Measurements from ENCODE around the gene PCSK2. TPM values are rescaled to one million over a fixed set of nuclear protein-coding genes. Genes with fewer than 3 reads are reported as not detected.

PCSK2 gene
- total RNA-seq, 1 donor from 2014 or later: 1.0 TPM

DNA sequence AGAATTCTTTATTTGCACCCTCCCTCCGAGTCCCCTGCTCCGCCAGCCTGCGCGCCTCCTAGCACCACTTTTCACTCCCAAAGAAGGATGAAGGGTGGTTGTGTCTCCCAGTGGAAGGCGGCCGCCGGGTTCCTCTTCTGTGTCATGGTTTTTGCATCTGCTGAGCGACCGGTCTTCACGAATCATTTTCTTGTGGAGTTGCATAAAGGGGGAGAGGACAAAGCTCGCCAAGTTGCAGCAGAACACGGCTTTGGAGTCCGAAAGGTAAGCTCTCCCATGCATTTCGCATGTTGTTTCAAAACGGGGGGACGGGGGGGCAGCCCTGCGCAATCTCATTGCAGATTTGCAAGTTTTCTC, 357 bp downstream of the PCSK2 start:
- no peaks in the 10 kb centered on the region for H3K9me3 Mint-ChIP-seq (ENCODE audit: unreplicated experiment)
- peak; percentile 12 for DNase-seq (ENCODE audit: low spot score)
- TF ChIP-seq, protein P1, sequence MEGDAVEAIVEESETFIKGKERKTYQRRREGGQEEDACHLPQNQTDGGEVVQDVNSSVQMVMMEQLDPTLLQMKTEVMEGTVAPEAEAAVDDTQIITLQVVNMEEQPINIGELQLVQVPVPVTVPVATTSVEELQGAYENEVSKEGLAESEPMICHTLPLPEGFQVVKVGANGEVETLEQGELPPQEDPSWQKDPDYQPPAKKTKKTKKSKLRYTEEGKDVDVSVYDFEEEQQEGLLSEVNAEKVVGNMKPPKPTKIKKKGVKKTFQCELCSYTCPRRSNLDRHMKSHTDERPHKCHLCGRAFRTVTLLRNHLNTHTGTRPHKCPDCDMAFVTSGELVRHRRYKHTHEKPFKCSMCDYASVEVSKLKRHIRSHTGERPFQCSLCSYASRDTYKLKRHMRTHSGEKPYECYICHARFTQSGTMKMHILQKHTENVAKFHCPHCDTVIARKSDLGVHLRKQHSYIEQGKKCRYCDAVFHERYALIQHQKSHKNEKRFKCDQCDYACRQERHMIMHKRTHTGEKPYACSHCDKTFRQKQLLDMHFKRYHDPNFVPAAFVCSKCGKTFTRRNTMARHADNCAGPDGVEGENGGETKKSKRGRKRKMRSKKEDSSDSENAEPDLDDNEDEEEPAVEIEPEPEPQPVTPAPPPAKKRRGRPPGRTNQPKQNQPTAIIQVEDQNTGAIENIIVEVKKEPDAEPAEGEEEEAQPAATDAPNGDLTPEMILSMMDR (IDR thresholded peaks at IDR 0.05; ENCODE audit: unreplicated experiment): no peak
- peak overlapping the region; percentile 88 for H3K4me3 Mint-ChIP-seq (ENCODE audit: unreplicated experiment)
- H3K36me3 Mint-ChIP-seq (ENCODE audit: low read depth, unreplicated experiment): no peaks in the 10 kb centered on the region
- no peak overlapping the region for H3K27ac Mint-ChIP-seq (ENCODE audit: unreplicated experiment)
- H3K27me3 Mint-ChIP-seq (ENCODE audit: unreplicated experiment): peaks cover 11% of the 10 kb centered on the region
- H3K4me1 Mint-ChIP-seq (ENCODE audit: unreplicated experiment): peaks cover 23% of the 10 kb centered on the region

DNA sequence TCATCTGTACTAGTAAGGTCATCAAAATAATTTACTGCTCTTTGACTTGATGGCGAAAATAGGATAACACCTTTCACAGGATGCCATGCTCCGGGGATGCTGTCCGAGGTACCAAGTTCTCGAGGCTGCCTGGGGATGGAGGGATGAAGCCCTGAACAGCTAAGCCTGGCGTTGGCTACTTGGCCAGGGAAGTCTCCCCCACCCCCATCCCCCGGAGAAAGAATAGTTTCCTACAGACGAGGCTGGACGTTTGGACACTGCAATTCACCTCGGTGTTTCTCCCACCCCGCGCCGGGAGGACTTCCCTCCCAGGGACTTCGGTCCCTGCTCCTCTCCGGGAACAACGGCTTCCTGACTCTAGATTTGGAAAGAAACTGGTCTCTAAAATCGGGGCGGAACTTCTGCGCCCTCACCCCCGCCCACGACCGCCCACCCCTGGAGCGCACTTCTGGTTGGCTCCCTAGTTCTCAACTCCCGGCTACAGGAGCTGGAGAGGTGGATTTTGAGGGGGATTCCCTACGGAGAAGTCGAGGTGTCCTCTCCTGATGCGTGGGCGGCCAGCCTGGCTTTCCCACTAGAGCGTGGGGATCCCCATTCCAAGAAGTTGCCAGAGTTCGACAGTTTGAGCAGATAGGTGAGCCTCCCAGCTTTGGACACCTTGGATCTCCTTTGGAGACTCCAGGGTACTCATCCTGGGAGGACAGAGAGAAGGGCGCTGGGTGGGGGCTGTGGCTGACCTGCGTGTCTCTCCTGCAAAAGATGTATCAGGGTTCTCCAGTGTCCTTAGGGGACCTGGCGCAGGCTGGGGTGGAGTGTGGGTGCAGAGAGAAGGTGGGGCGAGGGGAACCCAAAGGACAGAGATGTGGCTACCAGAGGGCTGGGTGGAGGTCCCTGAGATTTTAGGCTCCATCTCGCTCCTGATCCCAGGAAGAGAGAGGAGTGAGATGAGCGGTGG, 1.1 kb downstream of the PCSK2 start:
- TF ChIP-seq, protein P1 (IDR thresholded peaks at IDR 0.05; ENCODE audit: unreplicated experiment): no peak
- Mint-ChIP-seq H3K27me3 (ENCODE audit: unreplicated experiment) (peaks cover 11% of the 10 kb centered on the region), H3K36me3 (ENCODE audit: low read depth, unreplicated experiment) (no peaks in the 10 kb centered on the region), H3K4me1 (ENCODE audit: unreplicated experiment) (peaks cover 23% of the 10 kb centered on the region), H3K4me3 (ENCODE audit: unreplicated experiment) (peak overlapping the region; percentile 54), H3K9me3 (ENCODE audit: unreplicated experiment) (no peaks in the 10 kb centered on the region), H3K27ac (ENCODE audit: unreplicated experiment) (no peak overlapping the region)
- peak; percentile 41 for DNase-seq (ENCODE audit: low spot score)

DNA sequence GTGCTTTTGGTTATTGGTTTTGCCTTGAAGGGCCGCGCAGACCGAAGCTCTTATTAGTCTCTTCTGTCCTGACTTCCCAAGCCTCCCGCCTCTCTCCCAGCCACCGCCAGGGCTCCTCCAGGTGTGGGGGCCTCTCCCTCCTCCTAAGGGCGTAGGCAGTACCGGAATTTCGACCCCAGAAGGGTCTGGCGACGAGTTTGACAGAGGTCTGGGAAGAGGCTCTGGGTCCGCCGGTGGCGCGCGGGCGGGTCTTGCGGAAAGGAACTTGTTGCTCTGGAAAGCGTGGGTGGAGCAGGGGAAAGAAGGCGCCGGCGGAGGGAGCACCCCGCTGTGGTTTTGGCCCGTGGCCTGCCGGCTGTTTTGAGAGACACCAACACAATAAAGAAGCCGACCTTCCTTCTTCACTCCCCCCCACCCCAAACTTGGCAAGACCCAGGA, 1.8 kb downstream of the PCSK2 start:
- peak; percentile 43 for DNase-seq (ENCODE audit: low spot score)
- TF ChIP-seq, protein P1 (IDR thresholded peaks at IDR 0.05; ENCODE audit: unreplicated experiment): no peak
- Mint-ChIP-seq H3K27ac (ENCODE audit: unreplicated experiment) (no peak overlapping the region), H3K36me3 (ENCODE audit: low read depth, unreplicated experiment) (no peaks in the 10 kb centered on the region), H3K27me3 (ENCODE audit: unreplicated experiment) (peaks cover 11% of the 10 kb centered on the region), H3K4me3 (ENCODE audit: unreplicated experiment) (no peak overlapping the region), H3K4me1 (ENCODE audit: unreplicated experiment) (peaks cover 23% of the 10 kb centered on the region), H3K9me3 (ENCODE audit: unreplicated experiment) (no peaks in the 10 kb centered on the region)

DNA sequence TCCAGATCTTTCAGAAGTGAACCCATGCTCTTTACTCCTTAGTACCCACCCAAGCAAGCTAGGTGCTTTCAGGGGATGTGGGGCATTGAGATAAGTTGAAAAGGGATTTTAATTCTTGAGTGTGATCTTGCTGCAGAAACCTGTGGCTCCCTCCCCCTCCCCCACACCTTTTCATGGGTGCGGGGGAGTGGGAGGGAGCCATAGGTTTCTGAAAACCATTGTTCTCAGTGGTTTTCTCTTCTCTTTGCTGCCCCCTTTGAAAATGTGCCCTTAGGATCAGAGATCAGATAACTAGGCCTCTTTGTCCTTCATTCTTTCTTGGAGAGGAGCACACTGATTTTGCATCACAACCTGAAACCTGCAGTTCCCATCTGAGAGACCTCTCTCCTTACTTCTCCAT, 2.4 kb downstream of the PCSK2 start:
- H3K4me3 Mint-ChIP-seq (ENCODE audit: unreplicated experiment): peak overlapping the region; percentile 12
- TF ChIP-seq, protein P1 (IDR thresholded peaks at IDR 0.05; ENCODE audit: unreplicated experiment): no peak
- peaks cover 23% of the 10 kb centered on the region for H3K4me1 Mint-ChIP-seq (ENCODE audit: unreplicated experiment)
- H3K9me3 Mint-ChIP-seq (ENCODE audit: unreplicated experiment): no peaks in the 10 kb centered on the region
- peaks cover 11% of the 10 kb centered on the region for H3K27me3 Mint-ChIP-seq (ENCODE audit: unreplicated experiment)
- no peak overlapping the region for H3K27ac Mint-ChIP-seq (ENCODE audit: unreplicated experiment)
- no peaks in the 10 kb centered on the region for H3K36me3 Mint-ChIP-seq (ENCODE audit: low read depth, unreplicated experiment)
- DNase-seq (ENCODE audit: low spot score): no peak

DNA sequence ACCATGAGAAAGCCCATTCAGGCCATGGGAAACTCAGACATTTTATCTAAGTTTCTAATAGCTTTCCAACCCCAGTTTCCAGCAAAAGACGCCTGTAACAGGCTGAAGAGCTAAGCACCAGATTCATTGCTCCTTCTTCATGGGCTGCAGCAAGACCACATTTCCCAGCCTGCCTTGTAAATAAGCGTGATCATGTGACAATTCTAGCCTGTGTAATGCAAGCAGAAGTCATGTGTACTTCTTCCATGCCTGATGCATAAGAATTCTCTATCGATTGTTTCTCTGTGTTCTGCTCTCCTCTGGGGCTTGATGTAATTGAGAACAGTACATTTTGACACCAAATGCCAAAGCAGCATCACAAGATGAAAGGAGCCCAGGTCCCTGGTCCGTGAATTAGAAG, 6.8 kb downstream of the PCSK2 start:
- TF ChIP-seq, protein P1 (IDR thresholded peaks at IDR 0.05; ENCODE audit: unreplicated experiment): no peak
- DNase-seq (ENCODE audit: low spot score): no peak
- Mint-ChIP-seq H3K27ac (ENCODE audit: unreplicated experiment) (no peak overlapping the region), H3K27me3 (ENCODE audit: unreplicated experiment) (peaks cover 2% of the 10 kb centered on the region), H3K9me3 (ENCODE audit: unreplicated experiment) (no peaks in the 10 kb centered on the region), H3K4me1 (ENCODE audit: unreplicated experiment) (peaks cover 3% of the 10 kb centered on the region), H3K36me3 (ENCODE audit: low read depth, unreplicated experiment) (no peaks in the 10 kb centered on the region), H3K4me3 (ENCODE audit: unreplicated experiment) (no peak overlapping the region)
